HG02759 (cell line): ENCODE data around the gene NOC4L.
"Not testable (repeated sequence)": the region's sequence is repeated elsewhere in the genome, so short reads cannot be mapped to it uniquely, and the experiment has no call there.

Source experiments
- ATAC-seq: cut with Tn5 transposase; IDR thresholded peaks from one replicate; pipeline ENCODE4 v1.9.1; 2021; ENCODE audit warnings: mild to moderate bottlenecking, moderate library complexity; ENCODE audit not compliant: unreplicated experiment

Gene NOC4L

GRCh38 chr12:132123970-132124765 lies 20.1 kb upstream of the NOC4L start:
- ATAC-seq: no peak

DNA sequence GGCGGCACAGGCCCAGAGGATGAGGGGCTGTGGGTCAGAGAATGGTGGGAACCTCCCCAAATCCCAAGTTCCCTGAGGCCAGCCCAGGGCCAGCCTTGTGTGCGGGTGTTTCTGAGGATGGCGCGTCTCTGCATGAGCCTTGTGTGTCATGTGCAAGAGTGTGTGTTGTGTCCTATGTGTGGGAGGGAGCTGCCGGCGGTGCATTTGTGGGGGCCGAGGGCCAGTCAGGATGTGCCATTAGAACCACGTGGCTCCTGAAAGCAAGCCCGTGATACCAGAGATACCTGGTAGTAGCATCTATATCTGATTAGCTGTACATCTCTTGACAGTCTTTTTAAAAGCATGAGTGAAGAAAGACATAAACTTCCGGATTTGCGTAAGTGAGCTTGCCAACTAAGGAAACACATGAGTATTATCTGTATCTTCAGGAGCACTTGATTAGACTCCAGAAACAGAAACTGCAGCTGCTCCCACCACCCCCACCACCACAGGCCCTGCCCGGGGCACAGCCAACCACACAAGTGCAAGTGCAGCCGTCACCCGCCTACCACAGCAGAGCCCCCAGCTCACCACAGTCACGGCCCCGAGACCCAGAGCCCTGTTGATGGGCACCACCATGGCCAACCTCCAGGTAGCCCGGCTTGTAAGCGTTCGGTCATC lies 19.4 kb upstream of the NOC4L start:
- no peak for ATAC-seq

DNA sequence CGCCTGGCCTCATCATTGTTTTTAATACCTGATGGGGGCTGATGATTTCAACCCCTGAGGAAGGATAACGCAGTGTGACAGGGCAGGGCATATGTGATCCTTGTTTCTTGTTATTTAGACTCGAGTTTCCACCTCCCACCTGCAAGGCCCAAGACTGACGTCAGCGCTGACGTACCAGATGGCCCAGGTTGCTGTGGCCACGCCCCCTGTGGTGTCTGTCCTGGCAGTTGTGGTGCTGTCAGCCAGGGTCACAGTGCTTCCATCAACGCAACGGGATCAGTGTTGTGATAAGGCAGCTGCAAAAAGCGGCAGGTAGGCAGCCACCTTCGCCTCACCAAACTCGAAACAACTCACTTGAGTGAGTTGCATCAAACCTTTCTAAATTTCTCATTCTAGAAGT lies 18.5 kb upstream of the NOC4L start:
- no peak for ATAC-seq

GRCh38 chr12:132127041-132127440 lies 17.2 kb upstream of the NOC4L start:
- ATAC-seq: no peak

- ATAC-seq: no peak
Measured at GRCh38 chr12:132129007-132129406, 15.2 kb upstream of the NOC4L start.

DNA sequence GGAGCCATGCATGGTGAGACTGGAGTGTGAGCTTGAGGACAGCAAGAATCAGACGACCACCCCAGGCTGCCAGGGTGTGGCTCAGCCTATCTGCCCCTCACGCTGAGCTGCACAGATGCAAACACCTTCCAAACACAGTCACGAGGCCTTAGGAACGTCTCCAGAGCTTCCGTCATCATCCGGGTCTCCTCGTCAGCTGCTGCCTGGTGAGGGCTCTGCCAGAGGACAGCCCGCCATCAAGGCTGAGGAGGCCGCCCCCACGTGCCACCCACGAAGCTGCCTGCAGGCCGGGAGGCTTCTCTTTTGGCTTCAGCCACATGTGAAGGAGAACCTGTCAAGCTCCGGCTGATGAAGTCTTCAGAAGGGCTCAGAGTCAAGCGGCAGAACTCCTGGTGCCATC lies 13.6 kb upstream of the NOC4L start:
- ATAC-seq: no peak

DNA sequence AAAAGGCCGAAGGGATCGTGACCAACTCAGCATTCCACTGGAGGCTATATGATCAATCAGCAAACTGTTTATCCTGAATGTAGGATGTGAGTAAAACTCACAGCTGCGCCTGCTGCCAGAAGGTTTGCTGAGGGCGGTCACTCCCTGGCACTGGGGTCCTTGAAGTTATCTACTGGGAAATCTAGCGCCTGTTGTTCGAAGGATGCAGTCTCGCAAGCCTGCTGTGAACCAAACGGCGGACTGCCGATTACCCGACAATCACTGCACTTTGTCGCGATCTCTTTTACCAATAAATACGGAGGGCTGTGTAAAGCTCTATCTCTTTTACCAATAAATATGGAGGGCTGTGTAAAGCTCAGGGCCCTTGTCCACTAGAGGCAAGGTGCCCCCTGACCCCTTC lies 13.0 kb upstream of the NOC4L start:
- ATAC-seq: no peak

- no peak for ATAC-seq
Measured at GRCh38 chr12:132131952-132132351, 12.3 kb upstream of the NOC4L start.

DNA sequence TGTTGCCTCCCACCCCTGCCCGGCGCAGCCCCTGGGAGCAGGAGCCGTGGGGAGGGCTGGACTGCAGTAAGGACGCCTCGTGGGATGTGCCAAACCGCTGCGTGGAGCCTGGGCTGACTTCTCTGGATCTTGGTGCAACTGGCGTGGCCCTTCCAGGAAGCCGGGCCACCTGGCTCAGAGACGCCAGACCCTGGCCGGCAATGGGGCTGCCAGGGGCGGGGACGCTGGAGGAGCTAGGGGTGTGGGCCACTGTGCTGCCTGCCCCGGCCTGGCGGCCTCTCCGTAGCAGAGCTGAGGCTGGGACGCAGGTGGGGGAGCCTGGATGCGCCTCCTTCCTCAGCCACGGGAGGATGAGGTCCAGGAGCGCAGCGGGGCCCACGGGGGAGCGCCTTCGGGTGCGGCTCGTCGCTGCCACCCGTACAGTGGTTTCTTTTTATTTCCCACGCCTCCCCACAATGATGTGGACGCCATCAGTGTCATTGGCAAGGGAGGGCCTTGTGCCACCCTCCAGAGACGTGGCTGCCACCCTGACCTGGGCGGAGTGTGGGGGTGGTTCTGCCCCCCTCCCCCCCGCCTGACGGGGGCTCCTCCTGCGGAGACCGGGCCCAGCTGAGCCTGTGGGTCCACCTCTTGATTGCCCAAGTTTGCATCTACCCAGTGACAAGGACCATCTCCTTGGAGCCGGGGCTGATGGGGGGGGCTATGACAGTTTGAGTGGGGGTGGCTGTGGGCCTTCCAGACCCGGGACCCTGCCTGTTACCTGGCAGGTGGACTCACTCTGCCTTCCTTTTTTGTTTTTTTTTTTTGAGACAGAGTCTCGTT lies 11.4 kb upstream of the NOC4L start:
- ATAC-seq: no peak

- ATAC-seq: no peak
Measured at GRCh38 chr12:132133952-132134652, 10.2 kb upstream of the NOC4L start.

DNA sequence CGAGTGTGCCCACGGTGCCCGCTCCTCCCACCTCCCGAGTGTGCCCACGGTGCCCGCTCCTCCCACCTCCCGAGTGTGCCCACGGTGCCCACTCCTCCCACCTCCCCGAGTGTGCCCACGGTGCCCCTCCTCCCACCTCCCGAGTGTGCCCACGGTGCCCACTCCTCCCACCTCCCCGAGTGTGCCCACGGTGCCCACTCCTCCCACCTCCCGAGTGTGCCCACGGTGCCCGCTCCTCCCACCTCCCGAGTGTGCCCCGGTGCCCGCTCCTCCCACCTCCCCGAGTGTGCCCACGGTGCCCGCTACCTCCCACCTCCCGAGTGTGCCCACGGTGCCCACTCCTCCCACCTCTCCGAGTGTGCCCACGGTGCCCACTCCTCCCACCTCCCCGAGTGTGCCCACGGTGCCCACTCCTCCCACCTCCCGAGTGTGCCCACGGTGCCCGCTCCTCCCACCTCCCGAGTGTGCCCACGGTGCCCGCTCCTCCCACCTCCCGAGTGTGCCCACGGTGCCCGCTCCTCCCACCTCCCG lies 9.5 kb upstream of the NOC4L start:
- ATAC-seq: not testable (repeated sequence)

GRCh38 chr12:132136226-132136625 lies 8.0 kb upstream of the NOC4L start:
- not testable (repeated sequence) for ATAC-seq

DNA sequence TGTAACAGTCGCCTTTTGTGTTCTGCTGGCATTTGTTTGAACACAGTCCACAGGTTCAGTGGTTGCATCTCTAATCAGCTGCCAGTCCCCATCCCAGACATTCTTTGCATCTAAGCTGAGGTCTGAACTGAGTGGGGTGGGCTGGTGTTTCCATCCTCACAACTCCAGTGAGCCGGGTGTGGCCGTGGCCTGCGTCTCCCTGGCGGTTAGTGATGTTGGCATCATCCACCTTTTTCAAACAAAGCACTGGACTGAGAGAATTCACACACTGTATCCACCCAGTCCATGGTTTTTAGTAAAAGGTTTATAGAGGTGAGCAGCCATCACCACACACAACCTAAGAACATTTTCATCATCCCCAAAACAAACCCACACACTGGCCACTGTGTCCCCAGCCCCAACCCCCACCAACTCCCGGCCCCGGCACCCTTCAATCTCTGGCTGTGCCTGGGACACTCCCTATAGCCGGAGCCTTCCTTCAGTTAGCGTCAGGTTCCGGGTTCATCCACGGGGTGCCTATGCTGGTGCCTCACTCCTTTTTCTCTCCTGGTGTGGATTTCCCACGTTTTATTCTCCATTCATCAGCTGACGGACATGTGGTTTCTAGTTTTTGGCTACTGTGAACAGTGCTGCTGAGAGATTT lies 6.7 kb upstream of the NOC4L start:
- ATAC-seq: no peak

GRCh38 chr12:132138941-132139871 lies 5.1 kb upstream of the NOC4L start:
- ATAC-seq: no peak

GRCh38 chr12:132139912-132140311 lies 4.3 kb upstream of the NOC4L start:
- ATAC-seq: no peak

DNA sequence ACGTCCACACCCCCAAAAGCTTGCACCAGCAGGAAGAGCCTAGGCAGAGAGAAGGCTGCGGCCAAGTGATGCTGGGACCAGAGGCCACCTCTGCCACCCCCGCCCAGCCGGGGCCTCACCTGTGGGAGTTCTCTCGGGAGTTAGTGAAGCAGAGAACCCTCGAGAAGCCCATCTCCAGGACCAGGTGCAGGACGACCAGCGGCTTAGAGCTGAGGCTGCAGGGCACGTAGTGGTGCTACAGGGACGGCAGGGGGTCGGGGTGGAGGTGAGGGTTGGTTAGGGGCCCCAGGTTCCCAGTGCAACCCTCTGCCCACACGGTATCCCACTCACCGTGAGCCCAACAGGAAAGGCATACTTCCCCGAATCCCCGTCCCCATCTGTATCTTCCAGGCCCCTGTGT lies 3.8 kb upstream of the NOC4L start:
- no peak for ATAC-seq

GRCh38 chr12:132140918-132141841 lies 3.1 kb upstream of the NOC4L start:
- ATAC-seq: no peak

DNA sequence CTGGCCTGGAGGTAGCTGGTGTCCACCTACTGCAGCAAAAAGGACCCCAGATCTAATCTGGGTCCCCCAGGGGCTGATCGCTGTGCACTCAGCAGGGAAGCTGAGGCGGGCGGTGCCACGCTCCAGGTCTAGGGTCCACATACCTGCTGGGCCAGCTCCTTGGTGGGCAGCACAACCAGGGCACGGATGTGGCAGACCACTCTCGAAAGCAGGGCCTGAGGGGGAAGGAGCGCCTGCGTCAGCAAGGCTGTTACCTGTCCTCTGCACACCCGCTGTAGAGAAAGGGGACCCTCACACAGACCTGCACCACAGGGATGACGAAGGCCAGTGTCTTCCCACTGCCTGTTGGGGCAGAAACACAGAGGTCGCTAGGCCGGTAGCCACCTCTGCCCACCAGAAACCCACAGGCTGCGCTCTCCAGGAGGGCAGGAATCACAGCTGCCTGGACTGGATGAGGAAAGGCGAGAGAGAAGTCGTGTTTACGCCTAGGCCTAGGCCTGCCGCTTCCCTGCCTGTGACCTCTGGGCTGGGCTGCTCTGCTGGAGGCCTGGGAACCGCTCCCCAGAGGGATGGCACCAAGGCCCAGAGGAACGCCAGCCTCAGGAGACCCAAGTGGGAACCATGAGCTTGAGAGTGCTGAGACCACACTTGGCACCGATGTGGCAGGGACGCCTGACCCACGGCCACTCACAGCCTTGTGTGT lies 2.1 kb upstream of the NOC4L start:
- no peak for ATAC-seq
